Measurements from ENCODE around the gene SLC66A2.
"Not testable (repeated sequence)": the region's sequence is repeated elsewhere in the genome, so short reads cannot be mapped to it uniquely, and the experiment has no call there.

SLC66A2 gene

DNA sequence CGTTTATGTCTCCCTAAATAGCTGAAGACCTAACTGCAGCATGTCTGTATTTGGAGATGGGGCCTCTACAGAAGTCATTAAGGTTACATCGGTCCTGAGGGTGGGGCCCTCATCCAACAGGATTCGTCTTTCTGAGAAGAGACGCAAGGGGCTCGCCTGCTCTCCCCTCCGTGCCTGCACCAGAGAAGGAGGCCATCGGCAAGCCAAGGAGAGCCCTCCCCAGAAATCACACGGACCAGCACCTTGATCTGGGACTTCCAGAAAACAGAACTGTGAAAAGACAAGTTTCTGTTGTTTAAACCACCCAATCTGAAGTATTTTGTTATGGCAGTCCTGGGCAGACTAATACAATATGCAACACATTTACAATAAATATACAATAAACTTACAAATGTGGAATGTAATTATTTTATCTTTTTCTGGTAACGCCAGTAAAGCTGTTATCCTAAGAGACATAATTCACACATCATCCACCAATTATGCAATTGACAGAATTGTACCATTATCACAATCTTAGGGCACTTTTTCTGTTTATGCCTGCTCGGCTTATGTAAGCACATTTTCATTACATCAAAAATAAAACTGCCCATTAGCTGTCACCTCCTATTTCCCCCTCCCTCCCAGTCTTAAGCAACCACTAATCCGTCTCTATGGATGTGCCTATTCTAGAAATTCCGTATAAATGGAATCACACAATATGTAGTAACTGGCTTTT, 19.1 kb upstream of the SLC66A2 start:
- DNase-seq = no peak

DNA sequence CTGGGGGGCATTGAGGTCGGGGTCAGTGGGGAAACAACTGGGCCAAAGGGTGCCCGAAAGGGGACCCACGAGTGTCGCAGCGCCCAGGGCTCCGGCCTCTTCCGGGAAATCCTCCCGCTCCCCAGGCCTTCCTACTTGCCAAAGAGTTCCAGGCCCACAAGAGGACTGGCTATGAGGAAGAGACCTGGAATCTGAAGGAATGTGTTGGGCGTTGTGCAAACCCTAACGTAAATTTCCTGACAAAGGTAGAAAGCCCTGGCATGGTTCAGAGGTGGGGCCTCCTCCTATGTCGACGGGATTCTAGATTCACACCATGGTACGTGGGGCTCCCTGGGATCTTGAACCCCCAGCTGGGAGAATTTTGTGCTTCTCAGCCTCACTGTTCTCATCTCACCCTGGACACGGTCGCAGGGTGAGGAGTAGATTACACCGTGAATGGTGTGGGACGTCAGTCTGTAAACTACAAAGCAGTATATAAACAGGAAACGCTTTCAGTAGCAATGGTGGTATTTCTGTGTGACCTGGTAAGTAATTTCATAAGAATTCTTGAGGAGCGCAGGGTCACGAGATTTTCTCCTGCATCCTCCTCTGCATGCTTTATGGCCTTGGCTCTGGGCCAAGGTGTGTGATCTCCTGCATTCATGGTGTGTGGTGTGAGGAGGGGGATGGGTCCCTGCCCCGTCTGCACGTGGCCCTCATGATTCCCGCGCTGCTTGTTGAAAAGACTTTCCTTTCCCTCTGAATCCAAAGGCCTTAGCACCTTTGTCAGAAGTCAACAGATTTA, 13.9 kb upstream of the SLC66A2 start:
- DNase-seq = no peak

DNA sequence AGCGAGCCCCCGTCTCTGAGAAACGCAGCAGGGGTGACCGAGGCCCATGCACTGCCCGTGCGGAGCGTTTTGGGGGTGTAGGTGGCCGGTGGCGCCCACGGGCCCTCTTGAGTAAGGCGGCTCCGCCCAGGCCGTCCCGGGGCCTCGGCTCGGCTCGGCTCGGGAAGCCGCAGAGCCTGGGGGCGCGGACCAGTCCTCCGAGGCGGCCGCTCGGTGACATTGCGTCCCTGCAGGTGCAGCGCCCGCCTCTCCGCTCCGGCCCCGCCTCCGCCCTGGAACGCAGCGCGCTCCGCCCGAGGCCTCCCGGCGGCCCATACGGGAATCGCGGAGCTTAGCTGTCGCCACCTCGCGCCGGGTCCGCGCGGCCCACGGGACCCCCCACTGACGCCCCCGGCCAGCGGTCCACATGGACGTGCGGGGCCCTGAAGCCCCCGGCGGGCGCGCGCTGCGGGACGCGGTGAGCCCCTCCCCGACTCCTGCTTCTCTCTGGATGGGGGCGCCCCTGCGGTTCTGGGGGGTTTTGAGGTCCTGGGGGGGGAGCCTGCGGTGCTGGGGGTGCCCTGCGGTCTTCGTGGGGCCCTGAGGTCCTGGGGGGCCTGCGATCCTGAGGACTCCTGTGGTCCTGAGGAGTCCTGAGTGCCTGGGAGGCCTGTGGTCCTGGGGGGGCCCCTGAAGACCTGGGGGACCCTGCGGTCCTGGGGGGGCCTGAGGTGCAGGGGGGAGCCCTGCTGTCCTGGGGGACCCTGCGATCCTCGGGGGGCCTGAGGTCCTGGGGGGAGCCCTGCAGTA, 13.1 kb upstream of the SLC66A2 start, which contains the start of gene HSBP1L1:
Gene HSBP1L1, plus strand, starts transcription at position 314 of the 789 bp plus-strand sequence. Its CDS starts 93 bp downstream, at position 407.
- peak; percentile 50 to 56 for DNase-seq

DNA sequence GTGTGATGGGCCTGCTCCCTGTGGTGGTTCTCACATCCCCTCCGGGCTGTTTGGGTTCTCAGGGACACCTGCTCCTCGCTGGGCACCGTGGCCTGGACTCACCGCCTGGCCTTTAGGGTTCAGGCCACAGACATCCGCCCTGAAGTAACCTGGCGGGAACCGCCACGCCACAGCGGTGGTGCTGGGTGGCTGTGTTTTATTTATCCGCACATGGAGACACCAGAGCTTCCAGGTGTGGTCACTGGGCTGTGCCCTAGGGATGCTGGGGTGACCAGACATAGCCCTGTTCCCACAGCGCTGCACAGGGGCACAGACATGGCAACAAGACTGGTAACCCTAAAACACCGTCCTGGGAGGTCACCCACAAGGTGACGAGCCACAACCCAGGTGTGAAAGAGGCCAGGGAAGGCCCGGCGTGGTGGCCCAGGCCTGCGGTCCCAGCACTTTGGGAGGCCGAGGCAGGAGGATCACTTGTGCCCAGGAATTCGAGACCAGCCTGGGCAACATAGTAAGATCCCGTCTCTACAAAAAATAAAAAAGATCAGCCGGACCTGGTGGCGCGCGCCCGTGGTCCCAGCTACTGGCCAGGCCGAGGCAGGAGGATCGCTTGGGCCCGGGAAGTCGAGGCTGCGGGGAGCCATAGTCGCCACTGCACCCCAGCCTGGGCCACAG, 12.3 kb upstream of the SLC66A2 start:
- no peak for DNase-seq

DNA sequence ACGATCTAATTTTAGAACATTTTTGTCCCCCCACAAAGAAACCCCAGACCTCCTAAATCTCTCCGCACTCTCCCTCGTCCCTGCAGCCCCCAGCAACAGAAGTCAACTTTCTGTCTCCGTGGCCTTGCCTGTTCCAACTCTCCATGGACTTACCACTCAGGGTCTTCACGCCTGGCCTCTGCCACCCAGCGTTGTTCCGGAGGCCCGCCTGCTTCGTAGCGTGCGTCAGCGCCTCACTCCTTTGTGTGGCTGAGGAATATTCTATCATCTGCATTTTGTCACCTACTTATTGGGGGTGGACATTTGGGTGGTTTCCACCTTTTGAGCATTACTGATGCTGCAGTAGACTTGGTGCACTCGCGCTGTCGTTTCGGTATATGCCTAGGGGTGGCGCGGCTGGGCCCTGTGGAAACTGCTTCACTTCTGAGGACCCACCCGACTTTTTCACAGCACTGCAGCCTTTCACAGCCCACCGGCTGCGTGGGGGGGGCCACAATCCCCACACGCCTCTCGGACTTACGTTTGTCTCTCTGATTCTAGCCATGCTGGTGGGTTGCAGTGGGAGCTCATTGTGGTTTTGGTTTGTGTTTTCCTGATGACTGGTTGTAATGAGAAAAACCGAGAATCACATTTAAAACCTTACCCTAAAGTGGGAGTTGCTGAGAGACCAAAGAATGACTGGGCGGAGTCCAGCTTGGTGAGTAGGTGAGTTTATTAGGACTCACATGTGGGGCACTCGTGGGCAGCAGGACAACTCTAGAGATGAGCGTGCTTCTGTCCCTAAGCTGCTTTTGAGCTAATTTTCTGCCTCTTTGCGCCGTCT, 11.6 kb upstream of the SLC66A2 start:
- peak in 1 of 2 donors; percentile 52 for DNase-seq

DNA sequence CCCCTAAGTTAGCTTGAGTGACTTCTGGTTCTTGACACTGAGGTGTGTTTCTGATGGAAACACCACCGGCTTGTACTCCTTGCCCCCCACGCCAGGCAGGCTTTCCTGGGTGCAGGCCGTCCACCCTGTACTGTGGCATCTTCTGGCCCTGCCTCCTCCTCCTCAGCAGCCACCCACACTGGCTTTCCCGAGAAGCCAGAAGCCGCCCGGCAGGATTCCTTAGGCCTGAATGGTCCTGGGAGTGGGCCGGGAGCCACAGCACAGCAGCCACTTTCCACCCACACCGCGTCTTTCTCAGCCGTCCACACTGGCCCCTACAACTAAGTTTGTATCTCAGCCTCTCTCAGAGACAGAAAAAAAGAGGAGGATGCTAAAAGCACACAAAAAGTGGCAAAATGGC, 10.9 kb upstream of the SLC66A2 start:
- no peak for DNase-seq

DNA sequence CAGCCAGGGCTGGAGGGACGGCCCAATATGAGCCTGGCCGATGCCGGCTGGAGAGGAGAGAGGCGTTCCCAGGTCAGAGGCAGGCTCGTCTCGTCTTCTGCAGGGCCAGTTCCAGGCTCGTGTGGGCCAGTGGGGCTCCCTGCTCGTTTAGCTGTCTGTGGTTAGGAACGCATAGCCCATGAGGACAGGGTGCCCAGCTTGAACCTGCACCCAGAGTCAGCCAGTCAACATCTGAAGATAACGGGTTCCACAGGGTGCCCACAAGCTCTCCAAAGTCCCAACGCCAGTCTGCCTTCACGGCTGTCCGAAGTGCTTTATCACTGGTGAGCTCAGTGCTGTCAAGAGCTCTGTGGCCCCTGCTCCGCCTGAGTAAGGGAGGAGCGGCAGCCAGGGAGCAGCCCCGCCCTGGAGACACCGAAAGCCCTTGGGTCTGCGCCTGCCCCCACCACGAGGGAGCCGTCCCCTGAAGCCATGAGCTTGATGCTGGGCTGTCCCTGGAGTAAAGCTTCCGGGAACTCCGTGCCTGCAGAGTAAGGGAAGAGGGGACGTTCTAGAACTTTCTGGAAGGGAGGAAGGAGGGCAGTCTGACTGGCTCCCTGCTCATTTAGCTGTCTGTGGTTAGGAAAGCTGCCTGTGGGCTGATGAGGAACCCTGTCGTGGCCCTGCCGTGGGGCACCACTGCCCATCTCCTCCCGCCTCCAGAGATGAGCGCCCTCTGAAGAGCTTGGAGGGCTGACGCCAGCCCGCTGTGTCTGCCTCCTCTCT, 10.3 kb upstream of the SLC66A2 start:
- DNase-seq = no peak

DNA sequence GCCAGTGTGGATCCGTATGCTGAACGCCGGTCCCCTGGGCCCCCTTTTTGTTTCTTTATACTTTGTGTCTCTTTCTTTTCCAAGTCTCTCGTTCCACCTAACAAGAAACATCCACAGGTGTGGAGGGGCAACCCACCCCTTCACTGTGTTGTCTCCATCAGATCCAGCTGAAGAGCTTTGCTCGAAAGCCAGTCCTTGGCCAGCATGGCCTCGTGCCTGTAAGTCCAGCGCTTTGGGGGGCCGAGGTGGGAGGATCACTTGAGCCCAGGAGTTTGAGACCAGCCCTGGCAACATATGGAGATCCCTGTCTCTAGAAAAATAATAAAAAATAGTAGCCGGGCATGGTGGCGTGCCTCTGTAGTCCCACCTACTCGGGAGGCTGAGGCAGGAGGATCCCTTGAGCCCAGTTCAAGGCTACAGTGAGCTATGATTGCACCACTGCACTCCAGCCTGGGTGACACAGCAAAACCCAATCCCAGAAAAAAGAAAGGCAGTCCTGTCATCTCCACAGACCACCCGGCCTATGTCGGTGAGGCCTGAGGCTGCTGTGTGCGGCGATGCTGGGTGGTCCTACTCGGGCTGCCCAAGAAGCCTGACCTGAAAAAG, 9.6 kb upstream of the SLC66A2 start:
- no peak for DNase-seq

DNA sequence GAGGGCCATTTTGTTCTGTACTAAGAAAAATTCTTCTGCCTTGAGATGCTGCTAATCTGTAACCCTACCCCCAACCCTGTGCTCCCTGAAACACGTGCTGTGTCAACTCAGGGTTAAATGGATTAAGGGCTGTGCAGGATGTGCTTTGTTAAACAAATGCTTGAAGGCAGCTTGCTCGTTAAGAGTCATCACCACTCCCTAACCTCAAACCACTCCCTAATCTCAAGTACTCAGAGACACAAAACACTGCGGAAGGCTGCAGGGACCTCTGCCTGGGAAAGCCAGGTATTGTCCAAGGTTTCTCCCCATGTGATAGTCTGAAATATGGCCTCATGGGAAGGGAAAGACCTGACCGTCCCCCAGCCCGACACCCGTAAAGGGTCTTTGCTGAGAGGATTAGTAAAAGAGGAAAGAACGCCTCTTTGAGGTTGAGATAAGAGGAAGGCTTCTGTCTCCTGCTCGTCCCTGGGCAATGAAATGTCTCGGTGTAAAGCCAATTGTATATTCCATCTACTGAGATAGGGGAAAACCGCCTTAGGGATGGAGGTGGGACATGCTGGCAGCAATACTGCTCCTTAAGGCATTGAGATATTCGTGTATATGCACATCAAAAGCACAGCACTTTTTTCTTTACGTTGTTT, 8.8 kb upstream of the SLC66A2 start:
- not testable (repeated sequence) for DNase-seq

DNA sequence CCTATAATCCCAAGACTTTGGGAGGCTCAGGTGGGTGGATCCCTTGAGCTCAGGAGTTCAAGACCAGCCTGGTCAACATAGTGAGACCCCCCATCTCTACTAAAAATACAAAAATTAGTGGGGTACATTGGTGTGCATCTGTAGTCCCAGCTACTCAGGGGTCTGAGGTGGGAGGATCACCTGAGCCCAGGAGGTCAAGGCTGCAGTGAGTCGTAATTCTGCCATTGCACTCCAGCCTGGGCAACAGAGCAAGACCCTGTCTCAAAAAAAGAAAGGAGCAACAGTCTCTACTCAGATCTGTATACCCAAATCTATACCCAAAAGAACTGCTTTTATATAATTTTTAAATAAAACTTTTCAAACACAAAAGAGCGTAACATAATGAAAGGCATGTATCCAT, 7.5 kb upstream of the SLC66A2 start:
- DNase-seq = no peak

DNA sequence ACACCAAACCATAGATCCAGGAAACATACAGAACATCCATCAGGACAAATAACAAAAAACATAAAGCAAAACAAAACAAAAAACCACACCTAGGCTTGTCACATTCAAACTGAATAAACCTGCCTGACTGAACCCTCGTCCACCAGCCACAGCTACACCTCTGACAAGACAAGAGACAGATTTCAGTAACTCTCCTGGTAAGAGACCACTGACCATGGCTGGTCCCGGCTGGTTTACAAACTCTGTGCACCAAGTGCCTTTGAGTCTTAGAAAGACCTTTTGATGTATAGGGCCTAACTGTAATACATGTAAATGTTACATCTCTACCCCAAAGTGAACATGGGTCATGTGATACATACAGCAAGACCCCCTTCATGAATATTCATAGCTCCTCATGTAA, 4.8 kb upstream of the SLC66A2 start:
- no peak for DNase-seq

DNA sequence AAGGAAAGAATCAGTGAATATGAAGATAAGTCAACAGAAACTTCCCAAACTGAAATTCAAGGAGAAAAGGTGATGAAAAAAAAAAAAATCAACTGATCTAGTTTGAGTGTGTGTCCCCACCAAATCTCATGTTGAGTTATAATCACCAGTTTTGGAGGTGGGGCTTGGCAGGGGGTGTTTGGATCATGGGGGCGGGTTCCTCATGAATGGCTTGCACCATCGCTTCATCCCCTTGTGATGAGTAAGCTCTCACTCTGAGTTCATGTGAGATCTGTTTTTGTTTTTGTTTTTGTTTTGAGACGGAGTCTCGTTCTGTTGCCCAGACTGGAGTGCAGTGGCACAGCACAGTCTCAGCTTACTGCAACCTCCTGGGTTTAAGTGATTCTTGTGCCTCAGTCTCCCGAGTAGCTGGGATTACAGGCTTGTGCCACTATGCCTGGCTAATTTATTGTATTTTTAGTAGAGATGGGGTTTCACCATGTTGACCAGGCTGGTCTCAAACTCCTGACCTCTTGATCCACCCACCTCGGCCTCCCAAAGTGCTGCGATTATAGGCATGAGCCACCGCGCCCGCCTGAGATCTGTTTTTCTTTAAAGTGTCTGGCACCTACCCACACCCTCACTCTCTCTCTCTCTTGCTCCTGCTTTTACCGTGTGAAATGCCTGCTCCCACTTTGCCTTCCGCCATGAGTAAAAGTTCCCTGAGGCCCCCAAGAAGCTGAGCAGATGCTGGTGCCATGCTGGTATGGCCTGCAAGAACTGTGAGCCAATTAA, 4.0 kb upstream of the SLC66A2 start:
- no peak for DNase-seq

DNA sequence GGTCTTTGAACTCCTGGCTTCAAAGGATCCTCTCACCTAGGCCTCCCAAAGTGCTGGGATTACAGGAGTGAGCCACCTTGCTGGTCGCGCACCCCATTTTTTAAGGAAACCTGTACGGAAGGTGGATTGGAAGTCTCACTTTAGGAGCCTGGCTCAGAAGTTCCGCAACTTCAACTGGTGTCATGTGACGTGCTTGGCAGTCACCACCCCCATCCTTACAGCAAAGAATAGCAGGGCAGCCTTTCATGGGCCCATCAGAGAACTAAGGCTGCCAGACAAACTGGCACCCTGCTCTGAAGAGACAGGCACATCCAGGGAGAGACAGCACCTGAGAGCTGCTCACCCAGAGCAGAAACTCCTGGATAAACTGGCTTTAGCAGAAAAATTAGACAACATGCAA, 3.3 kb upstream of the SLC66A2 start:
- DNase-seq = no peak

DNA sequence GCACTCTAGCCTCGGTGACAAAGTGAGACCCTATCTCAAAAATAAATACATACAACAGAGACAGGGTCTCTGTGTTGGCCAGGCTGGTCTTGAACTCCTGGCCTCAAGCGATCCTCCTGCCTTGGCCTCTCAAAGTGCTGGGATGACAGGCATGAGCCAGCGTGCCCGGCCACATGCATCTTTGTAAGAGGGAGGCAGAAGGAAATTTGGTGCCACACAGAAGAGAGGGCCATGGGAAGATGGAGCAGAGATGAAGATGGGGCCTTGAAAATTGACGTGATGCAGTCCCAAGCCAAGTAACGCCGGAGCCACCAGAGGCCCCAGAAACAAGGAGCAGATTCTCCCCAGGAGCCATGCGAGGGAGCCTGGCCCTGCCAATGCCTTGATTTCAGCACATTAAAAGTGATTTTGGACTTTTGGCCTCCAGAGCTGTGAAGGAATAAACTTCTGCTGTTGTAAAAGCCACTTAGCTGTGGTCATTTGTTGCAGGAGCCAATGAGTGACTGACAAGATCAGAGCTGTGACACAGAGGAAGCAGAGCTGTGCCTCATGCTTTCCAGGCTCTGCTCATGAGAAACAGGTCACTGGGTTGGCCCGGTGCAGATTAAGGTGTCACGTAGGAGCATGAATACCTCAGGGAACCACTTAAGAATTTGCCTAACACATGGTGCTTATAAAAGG, 2.7 kb upstream of the SLC66A2 start:
- no peak for DNase-seq

DNA sequence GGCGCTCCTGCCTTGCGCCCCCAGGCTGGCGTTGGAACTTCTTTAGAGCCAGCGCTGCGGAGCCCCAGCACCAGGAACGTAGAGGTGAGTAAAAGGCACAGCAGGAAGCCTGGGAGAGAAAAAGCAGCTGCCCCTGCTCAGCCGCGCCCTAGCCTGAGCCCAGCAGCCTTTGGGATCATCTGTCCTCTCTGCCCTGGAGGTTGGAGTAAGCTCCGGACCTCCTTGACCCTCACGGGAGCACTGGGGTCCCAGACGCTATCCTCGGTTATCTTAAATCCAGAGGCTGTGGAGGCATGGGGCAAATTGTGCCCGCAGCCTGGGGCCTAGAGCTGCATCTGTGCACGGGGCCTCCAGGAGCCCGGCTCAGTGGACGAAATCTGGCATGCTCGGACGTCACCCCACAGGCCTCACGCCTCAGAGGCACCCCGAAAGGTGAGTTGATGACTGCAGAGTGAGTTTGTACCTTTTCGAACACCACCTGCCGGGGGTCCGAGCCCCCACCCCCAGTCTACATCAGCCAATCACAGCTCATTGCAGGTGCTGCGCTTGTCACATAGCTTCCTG, 1.6 kb upstream of the SLC66A2 start:
- DNase-seq = no peak

DNA sequence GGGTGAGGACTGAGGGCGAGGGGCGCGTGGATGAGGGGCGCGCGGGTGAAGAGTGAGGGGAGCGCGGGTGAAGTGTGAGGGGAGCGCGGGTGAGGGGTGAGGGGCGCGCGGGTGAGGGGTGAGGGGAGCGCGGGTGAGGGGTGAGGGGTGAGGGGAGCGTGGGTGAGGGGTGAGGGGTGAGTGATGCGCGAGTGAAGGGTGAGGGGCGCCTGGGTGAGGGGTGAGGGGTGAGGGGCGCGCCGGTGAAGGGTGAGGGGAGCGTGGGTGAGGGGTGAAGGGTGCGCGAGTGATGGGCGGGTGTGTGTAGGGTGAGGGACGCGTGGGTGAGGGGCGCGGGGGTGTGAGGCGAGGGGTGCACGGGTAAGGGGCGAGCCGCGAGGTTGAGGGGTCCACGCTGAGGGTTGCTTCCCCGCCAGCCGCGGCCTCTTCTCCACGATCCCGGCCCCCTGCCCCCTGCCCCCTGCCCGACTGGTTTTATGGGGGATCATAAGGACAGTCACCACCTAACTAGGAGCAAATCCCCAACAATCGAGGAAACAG, 1.1 kb upstream of the SLC66A2 start:
- no peak for DNase-seq

DNA sequence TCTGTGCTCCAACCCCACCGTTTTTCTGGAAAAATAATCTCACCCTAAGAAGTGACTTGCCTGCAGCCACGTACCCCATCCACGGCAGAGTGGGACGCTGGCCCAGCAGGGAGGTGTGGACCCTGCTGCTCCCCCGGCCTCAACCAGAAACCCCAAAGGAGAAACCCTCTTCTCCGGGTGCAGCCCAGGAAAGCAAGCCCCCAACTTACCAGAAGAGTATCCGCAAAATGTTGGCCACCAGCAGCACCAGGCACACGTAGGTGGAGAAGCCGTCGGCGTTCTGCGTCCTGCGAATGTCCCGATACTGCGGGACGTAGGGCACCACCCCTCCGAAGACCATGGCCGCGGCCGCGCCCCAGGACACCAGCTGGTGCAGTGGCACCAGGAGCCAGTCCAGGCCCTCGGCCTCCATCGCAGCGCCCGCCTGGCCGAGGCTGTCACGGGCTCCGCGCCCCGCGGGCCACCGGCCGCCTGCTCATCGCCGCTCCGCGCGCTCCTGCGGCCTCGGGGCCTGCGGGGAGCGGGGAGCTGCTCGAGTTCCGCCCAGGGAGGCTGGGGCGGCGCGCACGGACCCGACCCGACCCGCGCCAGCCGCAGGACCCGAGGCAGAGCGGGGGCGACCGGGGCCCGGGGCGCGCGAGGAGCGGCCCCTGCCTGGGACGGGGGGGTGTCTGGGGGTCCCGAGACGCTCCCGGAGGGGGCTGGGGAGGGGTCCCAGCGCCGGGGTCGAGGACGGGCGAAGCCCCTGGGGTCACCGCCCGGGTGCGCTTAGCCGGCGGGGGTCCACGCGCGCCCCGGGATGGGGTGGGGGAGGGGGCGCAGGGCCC, 725 bp downstream of the SLC66A2 start:
- no peak for DNase-seq
